GM12872 (cell line): ENCODE results near the gene PPP2R2C.

Experiments used
- TF ChIP-seq, protein P1 (sequence below): IDR thresholded peaks from 3 replicates; pipeline ENCODE4 v1.5.1; 2011; ENCODE audit warnings: low read depth, mild to moderate bottlenecking, low read length, moderate library complexity; ENCODE audit not compliant: insufficient read depth

The PPP2R2C gene

DNA sequence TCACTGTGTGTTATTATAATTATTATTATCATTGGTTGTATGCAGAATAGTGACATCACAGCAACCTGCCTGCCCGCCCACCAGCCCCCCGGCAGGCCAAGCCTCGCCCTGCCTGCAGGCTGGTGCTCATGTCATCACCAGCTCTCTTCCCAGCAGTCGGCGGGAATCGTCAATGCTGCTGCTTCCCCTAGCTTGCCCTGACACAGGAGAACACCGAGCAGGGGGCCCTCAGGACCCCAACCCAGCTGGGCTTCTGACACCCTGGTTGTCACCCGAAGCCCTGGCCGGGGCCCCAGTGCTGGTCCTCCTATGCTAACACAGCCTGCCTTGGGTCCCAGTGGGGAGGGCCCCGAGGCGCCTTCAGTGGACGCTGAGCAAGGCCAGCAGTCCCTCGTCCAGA is 100.6 kb downstream of the PPP2R2C start:
- TF ChIP-seq, protein P1, sequence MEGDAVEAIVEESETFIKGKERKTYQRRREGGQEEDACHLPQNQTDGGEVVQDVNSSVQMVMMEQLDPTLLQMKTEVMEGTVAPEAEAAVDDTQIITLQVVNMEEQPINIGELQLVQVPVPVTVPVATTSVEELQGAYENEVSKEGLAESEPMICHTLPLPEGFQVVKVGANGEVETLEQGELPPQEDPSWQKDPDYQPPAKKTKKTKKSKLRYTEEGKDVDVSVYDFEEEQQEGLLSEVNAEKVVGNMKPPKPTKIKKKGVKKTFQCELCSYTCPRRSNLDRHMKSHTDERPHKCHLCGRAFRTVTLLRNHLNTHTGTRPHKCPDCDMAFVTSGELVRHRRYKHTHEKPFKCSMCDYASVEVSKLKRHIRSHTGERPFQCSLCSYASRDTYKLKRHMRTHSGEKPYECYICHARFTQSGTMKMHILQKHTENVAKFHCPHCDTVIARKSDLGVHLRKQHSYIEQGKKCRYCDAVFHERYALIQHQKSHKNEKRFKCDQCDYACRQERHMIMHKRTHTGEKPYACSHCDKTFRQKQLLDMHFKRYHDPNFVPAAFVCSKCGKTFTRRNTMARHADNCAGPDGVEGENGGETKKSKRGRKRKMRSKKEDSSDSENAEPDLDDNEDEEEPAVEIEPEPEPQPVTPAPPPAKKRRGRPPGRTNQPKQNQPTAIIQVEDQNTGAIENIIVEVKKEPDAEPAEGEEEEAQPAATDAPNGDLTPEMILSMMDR: no peak

GRCh38 chr4:6371271-6371670 is 101.1 kb downstream of the PPP2R2C start:
- TF ChIP-seq, protein P1: no peak

GRCh38 chr4:6369924-6370645 is 102.3 kb downstream of the PPP2R2C start:
- TF ChIP-seq, protein P1: no peak

DNA sequence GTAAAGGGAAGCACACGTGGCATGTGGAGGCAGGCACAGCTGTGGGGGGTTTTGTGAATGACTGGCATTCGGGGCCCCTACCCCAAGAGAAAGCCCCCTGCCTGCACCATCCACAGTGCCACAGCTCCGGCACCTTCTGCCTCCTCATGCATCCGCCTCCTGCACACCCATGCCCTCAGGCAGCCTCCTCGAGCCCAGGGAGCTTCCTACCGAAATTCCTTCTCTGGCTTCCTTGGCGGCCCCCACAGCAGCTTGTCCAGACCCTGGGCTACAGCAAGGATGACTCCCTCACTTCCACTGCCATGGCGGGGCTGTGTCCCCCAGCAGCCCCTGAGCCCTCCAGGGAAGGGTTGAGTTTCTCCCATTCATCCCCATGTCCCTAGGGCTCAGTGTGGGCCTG is 102.9 kb downstream of the PPP2R2C start:
- TF ChIP-seq, protein P1: no peak

- TF ChIP-seq, protein P1: no peak
Observed at GRCh38 chr4:6369035-6369434, 103.4 kb downstream of the PPP2R2C start.

GRCh38 chr4:6368601-6369000 is 103.8 kb downstream of the PPP2R2C start:
- TF ChIP-seq, protein P1: no peak

- TF ChIP-seq, protein P1: no peak
Observed at GRCh38 chr4:6368096-6368495, 104.3 kb downstream of the PPP2R2C start.
